K562 (cell line): Measurements from ENCODE around the gene GINS3.

ENCODE experiments used
- ARNT ChIP-seq, 2 experiments: fragments of 450-650 bp; IDR thresholded peaks; 2 replicates each; pipeline ENCODE4 v1.6.1; 2016; ENCODE audit warnings: mild to moderate bottlenecking in 1 of 2
- DPF2 ChIP-seq: fragments of 450-650 bp; IDR thresholded peaks from 2 replicates; pipeline ENCODE4 v1.6.1; 2016
- RAD21 ChIP-seq, 2 experiments: fragments of 250-450 bp in 1 of 2; fragments of 450-650 bp in 1 of 2; sonication (Bioruptor Pico) in 1 of 2; formaldehyde crosslinking in 1 of 2; IDR thresholded peaks in 1 of 2; conservative IDR thresholded peaks in 1 of 2; 2 replicates each; pipeline versions ENCODE4 v1.4.0 to v1.8.0; 2020 to 2022; ENCODE audit warnings: mild to moderate bottlenecking in 2 of 2, moderate library complexity in 1 of 2
- ZNF133 ChIP-seq: fragments of 250-450 bp; sonication (Bioruptor Pico); IDR thresholded peaks from 2 replicates; pipeline ENCODE4 v1.4.0; 2020; ENCODE audit warnings: mild to moderate bottlenecking

GRCh38 chr16:58451945-58452401 is 59.7 kb downstream of the GINS3 start:
- TF ChIP-seq ZNF133 (CRISPR knock-in tag) (no peak), DPF2 (peak; percentile 54), RAD21 (CRISPR knock-in tag; conservative IDR thresholded peaks at IDR 0.05 in 1 of 2, IDR thresholded peaks at IDR 0.05 in 1 of 2) (peak; percentile 46 to 51; a peak in 3 of 4 replicates), ARNT (IDR thresholded peaks at IDR 0.05) (no peak)
